Activated CD8-positive, alpha-beta T cell treated with anti-CD3 and anti-CD28 coated beads, Interleukin-2, amount 10 ng/mL, durations not matched to agents 7 days and 5 days (primary cell): ENCODE data around the gene KRTAP2-1. TPM values are rescaled to one million over a fixed set of nuclear protein-coding genes. Genes with fewer than 3 reads are reported as not detected.
"Not testable (repeated sequence)": the region's sequence is repeated elsewhere in the genome, so short reads cannot be mapped to it uniquely, and the experiment has no call there.

ENCODE experiments used
- ATAC-seq: fragments of 150-1000 bp; cut with Tn5 transposase; one replicate; pipeline ENCODE4 v1.10.0; 2021; ENCODE audit warnings: moderate library complexity
- CTCF ChIA-PET: fragments of 350-600 bp; sonication (Branson Sonifier 250); formaldehyde crosslinking; loops from one replicate; lab custom pipeline; 2021; ENCODE audit warnings: antibody characterized with exemption; lab: Charles Lee
- POLR2A ChIA-PET: fragments of 350-600 bp; sonication (Branson Sonifier 250); formaldehyde crosslinking; loops from one replicate; lab custom pipeline; 2021; ENCODE audit warnings: antibody characterized with exemption; lab: Charles Lee
- DNase-seq: peaks from one replicate; pipeline ENCODE4 v3.0.0-alpha.2; 2020
- H3K27ac Mint-ChIP-seq: one replicate; pipeline ENCODE4 v1.8.0; 2021; ENCODE audit warnings: mild to moderate bottlenecking, mixed read lengths
- H3K27me3 Mint-ChIP-seq: one replicate; pipeline ENCODE4 v1.8.0; 2021; ENCODE audit warnings: low read depth, mixed read lengths
- H3K36me3 Mint-ChIP-seq: one replicate; pipeline ENCODE4 v1.8.0; 2021; ENCODE audit warnings: low read depth, mixed read lengths
- H3K4me1 Mint-ChIP-seq: one replicate; pipeline ENCODE4 v1.8.0; 2021; ENCODE audit warnings: low read depth, mixed read lengths
- H3K4me3 Mint-ChIP-seq: one replicate; pipeline ENCODE4 v1.8.0; 2021; ENCODE audit warnings: mild to moderate bottlenecking, mixed read lengths
- H3K9me3 Mint-ChIP-seq: one replicate; pipeline ENCODE4 v1.8.0; 2022; ENCODE audit warnings: mixed read lengths; ENCODE audit not compliant: insufficient read depth
- total RNA-seq, 2 experiments: library from RNA; stranded (reverse); gene quantifications; one replicate each; pipeline ENCODE4 v1.2.3, GENCODE V29; 2021

The KRTAP2-1 gene
- not detected for total RNA-seq

GRCh38 chr17:41046735-41047465 lies at the start of gene KRTAP2-1:
Gene KRTAP2-1, minus strand, starts transcription at chr17:41047316. Its CDS starts 49 bp downstream, at chr17:41047267.
- not testable (repeated sequence) for H3K4me3 Mint-ChIP-seq

GRCh38 chr17:41096055-41096454 lies 48.9 kb upstream of the KRTAP2-1 start:
- Mint-ChIP-seq H3K4me1 (no peaks in the 10 kb centered on the region), H3K27ac (no peak overlapping the region), H3K9me3 (peaks cover 7% of the 10 kb centered on the region), H3K27me3 (peaks cover 8% of the 10 kb centered on the region), H3K36me3 (no peaks in the 10 kb centered on the region), H3K4me3 (no peak overlapping the region)
- ATAC-seq: no peak
- POLR2A ChIA-PET: no interaction called here
- CTCF ChIA-PET: no interaction called here
- no peak for DNase-seq

More at GRCh38 chr17:41046735-41047465, at the start of gene KRTAP2-1:
- H3K4me1 Mint-ChIP-seq, DNase-seq, ATAC-seq, H3K36me3 Mint-ChIP-seq, H3K9me3 Mint-ChIP-seq, H3K27ac Mint-ChIP-seq, CTCF ChIA-PET: not testable (repeated sequence)
- POLR2A ChIA-PET: interaction anchor here (0.9 kb wide), 1 partner anchor 11 kb away, joined by 3 read pairs; no protein-coding TSS in a partner anchor
- peaks cover 22% of the 10 kb centered on the region for H3K27me3 Mint-ChIP-seq

GRCh38 chr17:41088760-41089352 lies 41.7 kb upstream of the KRTAP2-1 start:
- H3K4me3 Mint-ChIP-seq, H3K4me1 Mint-ChIP-seq, DNase-seq, ATAC-seq, H3K27ac Mint-ChIP-seq, H3K36me3 Mint-ChIP-seq, H3K27me3 Mint-ChIP-seq, POLR2A ChIA-PET, H3K9me3 Mint-ChIP-seq, CTCF ChIA-PET: not testable (repeated sequence)

GRCh38 chr17:41084100-41084856 lies 37.2 kb upstream of the KRTAP2-1 start, which contains the start of gene KRTAP4-7:
Gene KRTAP4-7, plus strand, starts transcription at chr17:41084150. Its CDS starts 57 bp downstream, at chr17:41084207.
- DNase-seq, CTCF ChIA-PET, H3K4me1 Mint-ChIP-seq, H3K27ac Mint-ChIP-seq, H3K9me3 Mint-ChIP-seq, POLR2A ChIA-PET, H3K4me3 Mint-ChIP-seq, H3K36me3 Mint-ChIP-seq, ATAC-seq, H3K27me3 Mint-ChIP-seq: not testable (repeated sequence)

- H3K36me3 Mint-ChIP-seq, H3K9me3 Mint-ChIP-seq, H3K4me3 Mint-ChIP-seq, DNase-seq, ATAC-seq, H3K27me3 Mint-ChIP-seq, H3K4me1 Mint-ChIP-seq, CTCF ChIA-PET, POLR2A ChIA-PET, H3K27ac Mint-ChIP-seq: not testable (repeated sequence)
These were observed 36.3 kb upstream of the KRTAP2-1 start for GRCh38 chr17:41083427-41083826.

GRCh38 chr17:41082626-41083025 lies 35.5 kb upstream of the KRTAP2-1 start:
- Mint-ChIP-seq H3K4me3 (no peak overlapping the region), H3K4me1 (no peaks in the 10 kb centered on the region)

GRCh38 chr17:41076788-41077187 lies 29.7 kb upstream of the KRTAP2-1 start:
- ATAC-seq (no peak), DNase-seq (no peak)
- ChIA-PET POLR2A (no interaction called here), CTCF (no interaction called here)
- H3K4me3 Mint-ChIP-seq: no peak overlapping the region
- H3K27me3 Mint-ChIP-seq: peaks cover 14% of the 10 kb centered on the region
- no peak overlapping the region for H3K27ac Mint-ChIP-seq
- H3K9me3 Mint-ChIP-seq: no peaks in the 10 kb centered on the region
- H3K4me1 Mint-ChIP-seq: no peaks in the 10 kb centered on the region
- no peaks in the 10 kb centered on the region for H3K36me3 Mint-ChIP-seq

More at GRCh38 chr17:41082626-41083025, 35.5 kb upstream of the KRTAP2-1 start:
- Mint-ChIP-seq H3K9me3 (no peaks in the 10 kb centered on the region), H3K27ac (no peak overlapping the region), H3K36me3 (no peaks in the 10 kb centered on the region), H3K27me3 (peaks cover 10% of the 10 kb centered on the region)
- ChIA-PET CTCF (no interaction called here), POLR2A (no interaction called here)
- ATAC-seq (no peak), DNase-seq (no peak)

GRCh38 chr17:41073676-41074075 lies 26.6 kb upstream of the KRTAP2-1 start:
- H3K9me3 Mint-ChIP-seq: no peaks in the 10 kb centered on the region
- ATAC-seq: no peak
- POLR2A ChIA-PET: interaction anchor here (0.6 kb wide), 1 partner anchor 295 kb away, joined by 3 read pairs; no protein-coding TSS in a partner anchor
- peaks cover 2% of the 10 kb centered on the region for H3K4me1 Mint-ChIP-seq
- no peak overlapping the region for H3K27ac Mint-ChIP-seq
- CTCF ChIA-PET: interaction anchor here (1.1 kb wide), 1 partner anchor 115 kb away, joined by 3 read pairs; no protein-coding TSS in a partner anchor
- no peaks in the 10 kb centered on the region for H3K36me3 Mint-ChIP-seq
- no peak overlapping the region for H3K4me3 Mint-ChIP-seq
- DNase-seq: no peak
- H3K27me3 Mint-ChIP-seq: peaks cover 12% of the 10 kb centered on the region

- ATAC-seq (no peak), DNase-seq (no peak)
- Mint-ChIP-seq H3K27ac (no peak overlapping the region), H3K9me3 (no peaks in the 10 kb centered on the region), H3K4me3 (no peak overlapping the region), H3K27me3 (peaks cover 6% of the 10 kb centered on the region), H3K36me3 (no peaks in the 10 kb centered on the region), H3K4me1 (peaks cover 2% of the 10 kb centered on the region)
- CTCF ChIA-PET: no interaction called here
- POLR2A ChIA-PET: no interaction called here
These were observed 24.7 kb upstream of the KRTAP2-1 start for GRCh38 chr17:41071606-41072360.

- Mint-ChIP-seq H3K36me3 (no peaks in the 10 kb centered on the region), H3K4me1 (peaks cover 2% of the 10 kb centered on the region), H3K27me3 (no peaks in the 10 kb centered on the region), H3K27ac (no peak overlapping the region), H3K4me3 (no peak overlapping the region), H3K9me3 (no peaks in the 10 kb centered on the region)
- no peak for ATAC-seq
- no peak for DNase-seq
- ChIA-PET POLR2A (no interaction called here), CTCF (no interaction called here)
These were observed 21.9 kb upstream of the KRTAP2-1 start for GRCh38 chr17:41069031-41069430.

GRCh38 chr17:41067281-41067680 lies 20.2 kb upstream of the KRTAP2-1 start:
- ChIA-PET CTCF (interaction anchor here (0.9 kb wide), 1 partner anchor 255 kb away, joined by 4 read pairs; no protein-coding TSS in a partner anchor), POLR2A (no interaction called here)

More at GRCh38 chr17:41067281-41067680, 20.2 kb upstream of the KRTAP2-1 start:
- Mint-ChIP-seq H3K4me1 (peaks cover 2% of the 10 kb centered on the region), H3K9me3 (no peaks in the 10 kb centered on the region), H3K27ac (no peak overlapping the region), H3K36me3 (no peaks in the 10 kb centered on the region), H3K27me3 (peaks cover 4% of the 10 kb centered on the region), H3K4me3 (no peak overlapping the region)
- DNase-seq: no peak
- ATAC-seq: no peak
